DND-41 (cell line): ENCODE measurements around the gene RRP8.

Source experiments
- ATAC-seq: fragments of 200-7000 bp; cut with Tn5 transposase; 3 replicates; pipeline ENCODE4 v1.9.1; 2021; ENCODE audit warnings: low read depth; ENCODE audit not compliant: insufficient read depth
- DNase-seq: peaks from one replicate; pipeline ENCODE4 v3.0.0-alpha.2; 2020
- H2AFZ ChIP-seq: 2 replicates; pipeline ENCODE4 v1.6.0; 2012; ENCODE audit warnings: low read depth, low read length
- H3K27ac ChIP-seq: 2 replicates; pipeline ENCODE4 v1.5.1; 2012; ENCODE audit warnings: low read length, inconsistent platforms
- H3K27me3 ChIP-seq: fragments of 200-600 bp; sonication (generic); 2 replicates; pipeline ENCODE4 v1.6.0; 2012; ENCODE audit warnings: low read length, mild to moderate bottlenecking, inconsistent platforms; ENCODE audit not compliant: insufficient read depth, poor library complexity
- H3K36me3 ChIP-seq: 2 replicates; pipeline ENCODE4 v1.5.1; 2012; ENCODE audit warnings: low read length, inconsistent platforms; ENCODE audit not compliant: insufficient read depth
- H3K4me1 ChIP-seq: 2 replicates; pipeline ENCODE4 v1.5.1; 2012; ENCODE audit warnings: mild to moderate bottlenecking, low read length; ENCODE audit not compliant: insufficient read depth
- H3K4me2 ChIP-seq: 2 replicates; pipeline ENCODE4 v1.6.0; 2012; ENCODE audit warnings: mild to moderate bottlenecking, moderate library complexity, low read length, inconsistent platforms; ENCODE audit not compliant: insufficient read depth
- H3K4me3 ChIP-seq, 2 experiments: fragments of 200-600 bp in 1 of 2; shearing (Covaris generic) in 1 of 2; 2 replicates each; pipeline ENCODE4 v1.5.1; 2012 to 2016; ENCODE audit warnings: inconsistent platforms in 2 of 2, low read length in 2 of 2, mild to moderate bottlenecking in 2 of 2, low read depth in 1 of 2, moderate library complexity in 1 of 2
- H3K79me2 ChIP-seq: 2 replicates; pipeline ENCODE4 v1.6.0; 2012; ENCODE audit warnings: low read length, inconsistent platforms; ENCODE audit not compliant: insufficient read depth
- H3K9ac ChIP-seq: 2 replicates; pipeline ENCODE4 v1.6.0; 2012; ENCODE audit warnings: low read depth, mild to moderate bottlenecking, inconsistent platforms, low read length, moderate library complexity
- H3K9me3 ChIP-seq: 2 replicates; pipeline ENCODE4 v1.5.1; 2012; ENCODE audit warnings: low read length, moderate library complexity, mild to moderate bottlenecking, inconsistent platforms; ENCODE audit not compliant: insufficient read depth, severe bottlenecking
- H4K20me1 ChIP-seq: 2 replicates; pipeline ENCODE4 v1.6.0; 2012; ENCODE audit warnings: low read length; ENCODE audit not compliant: insufficient read depth
- EZH2 ChIP-seq: IDR thresholded peaks from 3 replicates; pipeline ENCODE4 v1.6.1; 2012; ENCODE audit warnings: borderline replicate concordance, low read depth, mild to moderate bottlenecking, moderate library complexity, low read length, inconsistent platforms; ENCODE audit not compliant: severe bottlenecking
- TF ChIP-seq, protein P1 (sequence below): IDR thresholded peaks from 2 replicates; pipeline ENCODE4 v1.5.1; 2012; ENCODE audit warnings: borderline replicate concordance, low read length, moderate library complexity, mild to moderate bottlenecking; ENCODE audit not compliant: poor library complexity, severe bottlenecking; ENCODE audit errors: extremely low read depth

The RRP8 gene

DNA sequence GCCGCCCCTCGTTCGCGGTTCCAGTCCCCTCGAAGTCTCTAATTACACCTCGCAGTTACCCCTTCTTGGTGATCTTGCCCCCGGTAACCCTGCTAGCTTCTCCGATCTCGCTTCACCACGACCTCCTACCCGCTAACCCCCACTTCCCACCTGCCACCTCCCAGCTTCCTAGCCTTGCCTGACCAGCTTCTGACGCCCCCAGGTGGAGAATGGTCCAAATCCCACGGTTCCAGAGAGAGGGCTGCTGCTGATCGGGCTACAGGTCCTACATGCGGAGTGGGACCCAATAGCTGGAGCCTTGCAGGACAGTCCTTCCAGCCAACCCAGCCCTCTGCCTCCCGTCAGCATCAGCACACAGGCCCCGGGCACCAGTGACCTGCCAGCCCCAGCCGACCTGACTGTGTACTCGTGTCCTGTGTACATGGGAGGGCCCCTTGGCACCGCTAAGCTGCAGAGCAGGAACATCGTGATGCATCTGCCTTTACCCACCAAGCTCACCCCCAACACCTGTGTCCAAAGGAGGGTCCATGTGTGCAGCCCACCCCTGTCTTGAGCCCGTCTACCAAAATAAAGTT, 31.9 kb downstream of the RRP8 start:
- no peak for TF ChIP-seq EZH2
- TF ChIP-seq, protein P1, sequence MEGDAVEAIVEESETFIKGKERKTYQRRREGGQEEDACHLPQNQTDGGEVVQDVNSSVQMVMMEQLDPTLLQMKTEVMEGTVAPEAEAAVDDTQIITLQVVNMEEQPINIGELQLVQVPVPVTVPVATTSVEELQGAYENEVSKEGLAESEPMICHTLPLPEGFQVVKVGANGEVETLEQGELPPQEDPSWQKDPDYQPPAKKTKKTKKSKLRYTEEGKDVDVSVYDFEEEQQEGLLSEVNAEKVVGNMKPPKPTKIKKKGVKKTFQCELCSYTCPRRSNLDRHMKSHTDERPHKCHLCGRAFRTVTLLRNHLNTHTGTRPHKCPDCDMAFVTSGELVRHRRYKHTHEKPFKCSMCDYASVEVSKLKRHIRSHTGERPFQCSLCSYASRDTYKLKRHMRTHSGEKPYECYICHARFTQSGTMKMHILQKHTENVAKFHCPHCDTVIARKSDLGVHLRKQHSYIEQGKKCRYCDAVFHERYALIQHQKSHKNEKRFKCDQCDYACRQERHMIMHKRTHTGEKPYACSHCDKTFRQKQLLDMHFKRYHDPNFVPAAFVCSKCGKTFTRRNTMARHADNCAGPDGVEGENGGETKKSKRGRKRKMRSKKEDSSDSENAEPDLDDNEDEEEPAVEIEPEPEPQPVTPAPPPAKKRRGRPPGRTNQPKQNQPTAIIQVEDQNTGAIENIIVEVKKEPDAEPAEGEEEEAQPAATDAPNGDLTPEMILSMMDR = no peak
- H3K4me2 ChIP-seq = no peak overlapping the region
- H4K20me1 ChIP-seq = no peaks in the 10 kb centered on the region
- no peak overlapping the region for H2AFZ ChIP-seq
- ATAC-seq (no peak), DNase-seq (no peak)
- no peaks in the 10 kb centered on the region for H3K4me1 ChIP-seq
- no peaks in the 10 kb centered on the region for H3K27me3 ChIP-seq
- H3K27ac ChIP-seq = no peak overlapping the region
- no peaks in the 10 kb centered on the region for H3K79me2 ChIP-seq
- no peak overlapping the region for H3K9ac ChIP-seq
- no peaks in the 10 kb centered on the region for H3K9me3 ChIP-seq
- no peak overlapping the region for H3K4me3 ChIP-seq
- H3K36me3 ChIP-seq = no peaks in the 10 kb centered on the region; the same call in 1 of the 2 replicates

DNA sequence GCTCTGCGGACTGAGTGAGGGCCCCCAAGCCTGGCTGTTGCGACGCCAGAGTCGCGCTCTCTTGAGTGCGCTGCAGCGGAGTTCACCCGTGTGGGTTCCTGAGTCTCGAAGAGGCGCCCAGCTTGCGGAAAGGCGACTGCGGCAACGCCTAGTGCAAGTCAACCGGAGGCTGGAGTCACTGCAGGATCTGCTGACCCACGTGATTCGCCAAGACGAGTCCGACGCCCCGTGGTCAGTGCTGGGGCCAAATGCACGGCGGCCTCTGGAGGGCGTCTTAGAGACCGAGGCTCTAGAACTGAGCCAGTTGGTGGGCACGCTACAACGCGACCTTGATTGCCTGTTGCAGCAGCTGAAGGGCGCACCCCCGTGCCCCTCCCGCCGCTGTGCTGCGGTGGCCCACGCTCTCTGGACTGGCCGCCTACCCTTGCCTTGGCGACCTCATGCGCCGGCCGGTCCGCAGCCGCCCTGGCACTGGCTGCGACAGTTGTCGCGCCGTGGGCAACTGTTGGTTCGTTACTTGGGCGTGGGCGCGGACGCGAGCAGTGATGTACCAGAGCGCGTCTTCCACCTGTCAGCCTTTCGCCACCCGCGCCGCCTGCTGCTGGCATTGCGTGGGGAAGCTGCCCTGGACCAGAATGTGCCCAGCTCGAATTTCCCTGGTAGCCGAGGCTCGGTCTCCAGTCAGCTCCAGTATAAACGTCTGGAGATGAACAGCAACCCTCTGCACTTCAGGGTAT, 32.6 kb downstream of the RRP8 start:
- ATAC-seq = no peak
- Histone ChIP-seq H3K4me3 (no peak overlapping the region), H3K27ac (no peak overlapping the region), H3K9me3 (no peaks in the 10 kb centered on the region), H3K27me3 (no peaks in the 10 kb centered on the region), H3K4me2 (no peak overlapping the region), H2AFZ (no peak overlapping the region), H4K20me1 (no peaks in the 10 kb centered on the region), H3K4me1 (no peaks in the 10 kb centered on the region), H3K79me2 (no peaks in the 10 kb centered on the region), H3K9ac (no peak overlapping the region), H3K36me3 (no peaks in the 10 kb centered on the region; the same call in 1 of the 2 replicates)
- TF ChIP-seq EZH2 = no peak
- TF ChIP-seq, protein P1 = no peak
- DNase-seq = no peak

DNA sequence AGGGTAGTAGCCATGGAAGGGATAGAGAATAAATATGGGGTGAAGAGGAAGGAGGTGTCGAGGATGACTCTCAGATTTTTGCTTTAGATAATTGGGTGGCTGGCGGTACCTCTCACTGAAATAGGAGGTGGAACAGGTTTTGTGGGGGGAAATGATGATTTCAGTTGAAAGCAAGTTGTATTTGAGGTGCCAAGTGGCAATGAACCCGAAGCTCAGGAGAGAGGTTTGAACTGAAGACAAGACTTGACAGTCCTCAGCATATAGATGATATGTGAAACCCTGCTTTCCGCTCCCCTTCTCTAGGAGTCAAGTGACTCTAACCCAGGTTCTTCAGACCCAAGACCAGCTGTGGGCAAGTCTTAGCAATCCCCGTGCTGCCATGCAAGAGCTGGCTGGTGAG, 33.7 kb downstream of the RRP8 start:
- H3K36me3 ChIP-seq = no peaks in the 10 kb centered on the region; the same call in 1 of the 2 replicates
- H3K4me1 ChIP-seq = no peaks in the 10 kb centered on the region
- no peaks in the 10 kb centered on the region for H3K27me3 ChIP-seq
- no peaks in the 10 kb centered on the region for H3K79me2 ChIP-seq
- ATAC-seq = no peak
- TF ChIP-seq, protein P1 = no peak
- no peak for TF ChIP-seq EZH2
- no peak for DNase-seq
- no peak overlapping the region for H3K27ac ChIP-seq
- H3K4me3 ChIP-seq = no peak overlapping the region
- no peak overlapping the region for H3K9ac ChIP-seq
- H4K20me1 ChIP-seq = no peaks in the 10 kb centered on the region
- no peak overlapping the region for H2AFZ ChIP-seq
- H3K9me3 ChIP-seq = no peaks in the 10 kb centered on the region
- no peak overlapping the region for H3K4me2 ChIP-seq
